HG02885 (cell line): ENCODE measurements around the gene TAS2R46.

ENCODE experiments used
- ATAC-seq: cut with Tn5 transposase; IDR thresholded peaks from one replicate; pipeline ENCODE4 v1.9.1; 2021; ENCODE audit warnings: mild to moderate bottlenecking; ENCODE audit not compliant: unreplicated experiment, poor library complexity

TAS2R46 gene

GRCh38 chr12:11040162-11040561 lies 21.9 kb downstream of the TAS2R46 start:
- ATAC-seq, result no peak

- ATAC-seq, result no peak
Measured at GRCh38 chr12:11039171-11039570, 22.9 kb downstream of the TAS2R46 start.

- ATAC-seq, result peak; percentile 73
Measured at GRCh38 chr12:11033959-11034358, 28.1 kb downstream of the TAS2R46 start.

GRCh38 chr12:11031307-11031706 lies 30.8 kb downstream of the TAS2R46 start, which contains the start of gene TAS2R31:
TAS2R31 (minus strand) TSS chr12:11031407; CDS start chr12:11031335, 72 bp downstream.
- ATAC-seq, result no peak

- no peak for ATAC-seq
Measured at GRCh38 chr12:11026118-11026517, 36.0 kb downstream of the TAS2R46 start.

- ATAC-seq, result no peak
Measured at GRCh38 chr12:11023387-11023786, 38.7 kb downstream of the TAS2R46 start.

- ATAC-seq, result no peak
Measured at GRCh38 chr12:11022520-11022919, 39.6 kb downstream of the TAS2R46 start, which contains the start of gene TAS2R19. TAS2R19 (minus strand) TSS chr12:11022620; CDS start chr12:11022571, 49 bp downstream.

- ATAC-seq, result no peak
Measured at GRCh38 chr12:11016937-11017336, 45.2 kb downstream of the TAS2R46 start.

GRCh38 chr12:11015775-11016430 lies 46.2 kb downstream of the TAS2R46 start:
- ATAC-seq, result no peak

- ATAC-seq, result no peak
Measured at GRCh38 chr12:11014234-11014633, 47.9 kb downstream of the TAS2R46 start.
